Measurements from ENCODE around the gene CHGA.

CHGA gene

GRCh38 chr14:92903359-92903758 lies 19.6 kb upstream of the CHGA start:
- DNase-seq (ENCODE audit: low read depth in 2 of 2) = no peak

GRCh38 chr14:92905667-92906066 lies 17.3 kb upstream of the CHGA start:
- DNase-seq (ENCODE audit: low read depth in 2 of 2) = no peak

- DNase-seq (ENCODE audit: low read depth in 2 of 2) = no peak
These were observed 16.5 kb upstream of the CHGA start for GRCh38 chr14:92906420-92906819.

GRCh38 chr14:92906823-92907222 lies 16.1 kb upstream of the CHGA start:
- DNase-seq (ENCODE audit: low read depth in 2 of 2) = no peak

- no peak for DNase-seq (ENCODE audit: low read depth in 2 of 2)
These were observed 15.5 kb upstream of the CHGA start for GRCh38 chr14:92907316-92907911.

GRCh38 chr14:92914087-92914656 lies 8.8 kb upstream of the CHGA start:
- DNase-seq (ENCODE audit: low read depth in 2 of 2) = no peak

- no peak for DNase-seq (ENCODE audit: low read depth in 2 of 2)
These were observed 6.7 kb upstream of the CHGA start for GRCh38 chr14:92916201-92916600.

- no peak for DNase-seq (ENCODE audit: low read depth in 2 of 2)
These were observed 5.7 kb upstream of the CHGA start for GRCh38 chr14:92917041-92917940.

- no peak for DNase-seq (ENCODE audit: low read depth in 2 of 2)
These were observed 5.0 kb upstream of the CHGA start for GRCh38 chr14:92917956-92918355.

GRCh38 chr14:92920001-92920400 lies 2.9 kb upstream of the CHGA start:
- no peak for DNase-seq (ENCODE audit: low read depth in 2 of 2)

GRCh38 chr14:92922155-92922735 lies 705 bp upstream of the CHGA start:
- DNase-seq (ENCODE audit: low read depth in 2 of 2) = no peak

GRCh38 chr14:92923744-92924103 lies 774 bp downstream of the CHGA start:
- no peak for DNase-seq (ENCODE audit: low read depth in 2 of 2)

- no peak for DNase-seq (ENCODE audit: low read depth in 2 of 2)
These were observed 1.3 kb downstream of the CHGA start for GRCh38 chr14:92924247-92924646.

- DNase-seq (ENCODE audit: low read depth in 2 of 2) = no peak
These were observed 2.5 kb downstream of the CHGA start for GRCh38 chr14:92925446-92925845.

GRCh38 chr14:92926180-92926845 lies 3.4 kb downstream of the CHGA start:
- DNase-seq (ENCODE audit: low read depth in 2 of 2) = no peak

GRCh38 chr14:92926931-92927330 lies 4.0 kb downstream of the CHGA start:
- DNase-seq (ENCODE audit: low read depth in 2 of 2) = no peak

- no peak for DNase-seq (ENCODE audit: low read depth in 2 of 2)
These were observed 4.7 kb downstream of the CHGA start for GRCh38 chr14:92927349-92928257.

GRCh38 chr14:92928258-92928629 lies 5.3 kb downstream of the CHGA start:
- DNase-seq (ENCODE audit: low read depth in 2 of 2) = no peak

- no peak for DNase-seq (ENCODE audit: low read depth in 2 of 2)
These were observed 6.2 kb downstream of the CHGA start for GRCh38 chr14:92928961-92929688.
